ENCODE results near the gene LRRC8C. TPM values are rescaled to one million over a fixed set of nuclear protein-coding genes. Genes with fewer than 3 reads are reported as not detected.

Gene LRRC8C
- total RNA-seq, 2 donors from 2014 or later, result 9.0 to 11.5 TPM

- Histone ChIP-seq H3K4me3 (no peak overlapping the region), H3K27ac (no peak overlapping the region), H3K9me3 (no peaks in the 10 kb centered on the region), H3K4me1 (no peaks in the 10 kb centered on the region), H3K27me3 (no peaks in the 10 kb centered on the region), H3K36me3 (peaks cover 4% of the 10 kb centered on the region)
- TF ChIP-seq, protein P1, sequence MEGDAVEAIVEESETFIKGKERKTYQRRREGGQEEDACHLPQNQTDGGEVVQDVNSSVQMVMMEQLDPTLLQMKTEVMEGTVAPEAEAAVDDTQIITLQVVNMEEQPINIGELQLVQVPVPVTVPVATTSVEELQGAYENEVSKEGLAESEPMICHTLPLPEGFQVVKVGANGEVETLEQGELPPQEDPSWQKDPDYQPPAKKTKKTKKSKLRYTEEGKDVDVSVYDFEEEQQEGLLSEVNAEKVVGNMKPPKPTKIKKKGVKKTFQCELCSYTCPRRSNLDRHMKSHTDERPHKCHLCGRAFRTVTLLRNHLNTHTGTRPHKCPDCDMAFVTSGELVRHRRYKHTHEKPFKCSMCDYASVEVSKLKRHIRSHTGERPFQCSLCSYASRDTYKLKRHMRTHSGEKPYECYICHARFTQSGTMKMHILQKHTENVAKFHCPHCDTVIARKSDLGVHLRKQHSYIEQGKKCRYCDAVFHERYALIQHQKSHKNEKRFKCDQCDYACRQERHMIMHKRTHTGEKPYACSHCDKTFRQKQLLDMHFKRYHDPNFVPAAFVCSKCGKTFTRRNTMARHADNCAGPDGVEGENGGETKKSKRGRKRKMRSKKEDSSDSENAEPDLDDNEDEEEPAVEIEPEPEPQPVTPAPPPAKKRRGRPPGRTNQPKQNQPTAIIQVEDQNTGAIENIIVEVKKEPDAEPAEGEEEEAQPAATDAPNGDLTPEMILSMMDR (IDR thresholded peaks at IDR 0.05), result no peak
- no peak for DNase-seq (ENCODE audit: low spot score)
These were observed 52.5 kb downstream of the LRRC8C start for GRCh38 chr1:89685461-89685860.

DNA sequence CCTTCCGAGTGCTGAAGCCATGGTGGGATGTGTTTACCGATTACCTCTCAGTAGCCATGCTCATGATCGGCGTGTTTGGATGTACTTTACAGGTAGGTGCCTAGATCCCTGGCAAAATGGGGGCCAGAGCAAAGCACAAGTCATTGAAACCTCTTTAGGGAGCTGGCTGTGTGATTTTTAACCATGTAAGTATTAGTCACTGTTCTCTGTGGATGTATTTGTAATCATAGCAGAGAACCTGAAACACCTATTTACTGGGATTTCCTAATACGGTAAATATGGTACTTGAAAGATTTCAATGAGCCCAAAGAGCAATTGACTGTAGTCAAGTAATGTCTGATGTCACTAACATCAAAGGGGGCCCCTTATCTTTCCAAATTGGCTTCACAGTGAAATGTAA, 53.6 kb downstream of the LRRC8C start:
- DNase-seq (ENCODE audit: low spot score), result no peak
- peaks cover 4% of the 10 kb centered on the region for H3K36me3 ChIP-seq
- TF ChIP-seq, protein P1 (IDR thresholded peaks at IDR 0.05), result no peak

GRCh38 chr1:89687254-89687653, 54.3 kb downstream of the LRRC8C start:
- Histone ChIP-seq H3K4me3 (no peak overlapping the region), H3K9me3 (no peaks in the 10 kb centered on the region), H3K27me3 (no peaks in the 10 kb centered on the region), H3K4me1 (peaks cover 0 to 5% of the 10 kb centered on the region in 2 donors), H3K27ac (no peak overlapping the region), H3K36me3 (peaks cover 4% of the 10 kb centered on the region)
- DNase-seq (ENCODE audit: low spot score), result no peak
- TF ChIP-seq, protein P1 (IDR thresholded peaks at IDR 0.05), result no peak

More for the DNA sequence above, 53.6 kb downstream of the LRRC8C start:
- Histone ChIP-seq H3K4me1 (no peaks in the 10 kb centered on the region), H3K4me3 (no peak overlapping the region), H3K9me3 (no peaks in the 10 kb centered on the region), H3K27me3 (no peaks in the 10 kb centered on the region), H3K27ac (no peak overlapping the region)

DNA sequence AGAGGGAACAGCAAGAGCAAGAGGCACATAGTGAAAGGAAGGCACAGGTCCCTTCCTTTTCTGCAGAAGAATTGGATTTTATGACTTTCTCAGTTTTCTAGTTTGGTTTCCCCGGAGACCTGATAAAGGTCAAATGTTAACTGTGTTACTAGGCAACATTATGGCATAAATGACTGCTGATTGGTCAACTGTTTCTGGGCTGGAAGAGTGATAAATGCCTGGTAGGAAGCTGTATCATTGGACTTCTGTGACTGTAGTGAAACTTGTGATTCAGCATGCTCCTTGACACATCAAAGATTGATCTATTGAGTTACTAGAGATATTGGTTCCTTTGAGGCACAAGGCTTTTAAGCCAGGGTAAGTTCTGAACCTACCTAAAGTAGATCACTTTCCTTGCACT, 55.7 kb downstream of the LRRC8C start:
- no peaks in the 10 kb centered on the region for H3K27me3 ChIP-seq
- H3K36me3 ChIP-seq, result peaks cover 4% of the 10 kb centered on the region
- no peaks in the 10 kb centered on the region for H3K9me3 ChIP-seq
- H3K4me1 ChIP-seq, result peaks cover 0 to 16% of the 10 kb centered on the region in 2 donors
- no peak for DNase-seq (ENCODE audit: low spot score)
- H3K27ac ChIP-seq, result no peak overlapping the region
- TF ChIP-seq, protein P1 (IDR thresholded peaks at IDR 0.05), result no peak
- H3K4me3 ChIP-seq, result no peak overlapping the region

DNA sequence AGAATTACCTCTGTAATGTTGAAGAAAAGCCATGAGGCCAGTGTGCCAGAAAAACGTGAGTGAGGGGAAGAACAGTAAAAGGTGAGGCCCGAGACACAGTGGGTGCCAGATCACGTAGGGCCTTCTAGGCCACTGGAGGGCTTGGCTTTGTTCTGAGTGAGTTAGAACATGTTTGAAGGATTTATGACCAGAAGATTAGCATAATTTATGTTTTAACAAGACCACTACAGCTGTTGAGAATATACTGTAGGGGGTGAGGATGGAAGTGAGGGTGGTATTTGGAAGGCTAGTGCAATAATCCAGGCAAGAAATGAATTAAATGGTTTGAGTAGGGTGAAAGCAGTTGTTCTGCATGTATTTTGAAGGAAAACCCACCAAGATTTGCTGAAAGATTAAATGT, 56.3 kb downstream of the LRRC8C start:
- H3K27me3 ChIP-seq, result no peaks in the 10 kb centered on the region
- no peaks in the 10 kb centered on the region for H3K9me3 ChIP-seq
- no peak overlapping the region for H3K4me3 ChIP-seq
- H3K4me1 ChIP-seq, result peaks cover 0 to 22% of the 10 kb centered on the region in 2 donors
- TF ChIP-seq, protein P1 (IDR thresholded peaks at IDR 0.05), result no peak
- peaks cover 4% of the 10 kb centered on the region for H3K36me3 ChIP-seq
- no peak overlapping the region for H3K27ac ChIP-seq
- no peak for DNase-seq (ENCODE audit: low spot score)

- Histone ChIP-seq H3K36me3 (peaks cover 4% of the 10 kb centered on the region), H3K27me3 (no peaks in the 10 kb centered on the region), H3K4me1 (peaks cover 0 to 36% of the 10 kb centered on the region in 2 donors), H3K4me3 (no peak overlapping the region), H3K27ac (no peak overlapping the region), H3K9me3 (no peaks in the 10 kb centered on the region)
- no peak for DNase-seq (ENCODE audit: low spot score)
- TF ChIP-seq, protein P1 (IDR thresholded peaks at IDR 0.05), result no peak
These were observed 57.7 kb downstream of the LRRC8C start for GRCh38 chr1:89690595-89690994.
